Measurements from ENCODE around the gene SPAG17.

SPAG17 gene

GRCh38 chr1:118047650-118048224 is 137.3 kb downstream of the SPAG17 start:
- no peak overlapping the region for H3K27ac ChIP-seq (ENCODE audit: low read length)
- H3K9ac ChIP-seq (ENCODE audit: low read depth, low read length), result no peak overlapping the region
- TF ChIP-seq CTCF (IDR thresholded peaks at IDR 0.05; ENCODE audit: borderline replicate concordance, extremely low read depth, low read length, poor library complexity, severe bottlenecking) (no peak), EZH2 (IDR thresholded peaks at IDR 0.05; ENCODE audit: borderline replicate concordance, low read depth, low read length, severe bottlenecking) (no peak)
- no peak overlapping the region for H2AFZ ChIP-seq (ENCODE audit: low read depth, low read length)
- no peak overlapping the region for H3K4me2 ChIP-seq (ENCODE audit: insufficient read depth, low read length)
- ATAC-seq (ENCODE audit: insufficient read depth, low read depth), result no peak
- H3K4me1 ChIP-seq (ENCODE audit: insufficient read depth, low read length), result no peaks in the 10 kb centered on the region
- H3K27me3 ChIP-seq (ENCODE audit: insufficient read depth, low read length, poor library complexity), result no peaks in the 10 kb centered on the region
- no peaks in the 10 kb centered on the region for H3K9me3 ChIP-seq (ENCODE audit: insufficient read depth, low read length, severe bottlenecking)
- H3K79me2 ChIP-seq (ENCODE audit: insufficient read depth, low read length), result no peaks in the 10 kb centered on the region
- H3K4me3 ChIP-seq (ENCODE audit: low read depth in 1 of 2, low read length in 2 of 2), result no peak overlapping the region
- H3K36me3 ChIP-seq (ENCODE audit: insufficient read depth, low read length), result no peaks in the 10 kb centered on the region
- no peaks in the 10 kb centered on the region for H4K20me1 ChIP-seq (ENCODE audit: insufficient read depth, low read length)
- DNase-seq, result no peak

GRCh38 chr1:118047006-118047649 is 137.9 kb downstream of the SPAG17 start:
- Histone ChIP-seq H4K20me1 (ENCODE audit: insufficient read depth, low read length) (no peaks in the 10 kb centered on the region), H3K79me2 (ENCODE audit: insufficient read depth, low read length) (no peaks in the 10 kb centered on the region), H3K4me3 (ENCODE audit: low read depth in 1 of 2, low read length in 2 of 2) (no peak overlapping the region), H3K4me2 (ENCODE audit: insufficient read depth, low read length) (no peak overlapping the region), H3K36me3 (ENCODE audit: insufficient read depth, low read length) (no peaks in the 10 kb centered on the region), H3K27me3 (ENCODE audit: insufficient read depth, low read length, poor library complexity) (no peaks in the 10 kb centered on the region), H3K9ac (ENCODE audit: low read depth, low read length) (no peak overlapping the region), H2AFZ (ENCODE audit: low read depth, low read length) (no peak overlapping the region), H3K9me3 (ENCODE audit: insufficient read depth, low read length, severe bottlenecking) (no peaks in the 10 kb centered on the region), H3K27ac (ENCODE audit: low read length) (no peak overlapping the region), H3K4me1 (ENCODE audit: insufficient read depth, low read length) (no peaks in the 10 kb centered on the region)
- DNase-seq (no peak), ATAC-seq (ENCODE audit: insufficient read depth, low read depth) (no peak)
- no peak for TF ChIP-seq CTCF (IDR thresholded peaks at IDR 0.05; ENCODE audit: borderline replicate concordance, extremely low read depth, low read length, poor library complexity, severe bottlenecking)
- TF ChIP-seq EZH2 (IDR thresholded peaks at IDR 0.05; ENCODE audit: borderline replicate concordance, low read depth, low read length, severe bottlenecking), result no peak

GRCh38 chr1:118043624-118044023 is 141.4 kb downstream of the SPAG17 start:
- Histone ChIP-seq H3K79me2 (ENCODE audit: insufficient read depth, low read length) (no peaks in the 10 kb centered on the region), H3K4me3 (ENCODE audit: low read depth in 1 of 2, low read length in 2 of 2) (no peak overlapping the region), H3K27ac (ENCODE audit: low read length) (no peak overlapping the region), H2AFZ (ENCODE audit: low read depth, low read length) (no peak overlapping the region), H4K20me1 (ENCODE audit: insufficient read depth, low read length) (no peaks in the 10 kb centered on the region), H3K4me1 (ENCODE audit: insufficient read depth, low read length) (no peaks in the 10 kb centered on the region), H3K9ac (ENCODE audit: low read depth, low read length) (no peak overlapping the region), H3K4me2 (ENCODE audit: insufficient read depth, low read length) (no peak overlapping the region), H3K27me3 (ENCODE audit: insufficient read depth, low read length, poor library complexity) (no peaks in the 10 kb centered on the region), H3K36me3 (ENCODE audit: insufficient read depth, low read length) (no peaks in the 10 kb centered on the region), H3K9me3 (ENCODE audit: insufficient read depth, low read length, severe bottlenecking) (no peaks in the 10 kb centered on the region)
- ATAC-seq (ENCODE audit: insufficient read depth, low read depth) (no peak), DNase-seq (no peak)
- TF ChIP-seq EZH2 (IDR thresholded peaks at IDR 0.05; ENCODE audit: borderline replicate concordance, low read depth, low read length, severe bottlenecking), result no peak
- TF ChIP-seq CTCF (IDR thresholded peaks at IDR 0.05; ENCODE audit: borderline replicate concordance, extremely low read depth, low read length, poor library complexity, severe bottlenecking), result no peak
